ENCODE measurements around the gene HDAC1. TPM values are rescaled to one million over a fixed set of nuclear protein-coding genes. Genes with fewer than 3 reads are reported as not detected.

The HDAC1 gene
- total and polyA plus RNA-seq, 2 of the 4 experiments (the other 2 are of a cell fraction) = 95.5 to 139 TPM

- H3K9me1 ChIP-seq (ENCODE audit: insufficient read depth, low read length) = peaks cover 19% of the 10 kb centered on the region; the same call in 1 of the 2 replicates
- H2BK5ac ChIP-seq (ENCODE audit: low read depth, low read length, poor library complexity, severe bottlenecking) = no peak overlapping the region
- no peak overlapping the region for H4K91ac ChIP-seq (ENCODE audit: insufficient read depth, low read depth, low read length)
- no peak overlapping the region for H3K14ac ChIP-seq (replicated peaks; ENCODE audit: low read depth, low read length)
- H3K9me3 ChIP-seq (ENCODE audit: control insufficient read depth, insufficient read depth, low read length) = no peaks in the 10 kb centered on the region
- dilution Hi-C loops (cut with HindIII; ENCODE audit: low sequenced_read_pairs, unreplicated experiment) = no loop called here
- no peak overlapping the region for H4K8ac ChIP-seq (ENCODE audit: low read depth in 2 of 2, low read length in 2 of 2)
- H2BK120ac ChIP-seq (ENCODE audit: low read depth, low read length) = no peak overlapping the region
- H3K36me3 ChIP-seq (ENCODE audit: control insufficient read depth, insufficient read depth, low read length) = peaks cover 69% of the 10 kb centered on the region
- no peak overlapping the region for H3K27ac ChIP-seq (ENCODE audit: insufficient read depth, low read length)
- H3K79me1 ChIP-seq (ENCODE audit: low read depth in 1 of 2, low read length in 2 of 2) = peaks cover 19 to 73% of the 10 kb centered on the region in 2 experiments; a peak in 3 of 4 replicates
- in situ Hi-C loops (cut with MboI; ENCODE audit: low sequenced_read_pairs) = no loop called here
- H3K4me1 ChIP-seq (ENCODE audit: control insufficient read depth, insufficient read depth, low read length) = peaks cover 4% of the 10 kb centered on the region
- no peak overlapping the region for H2AFZ ChIP-seq (replicated peaks; ENCODE audit: low read length, poor library complexity)
- POLR2A ChIA-PET (ENCODE audit: unreplicated experiment) = interaction anchor here (0.6 kb wide), 1 partner anchor 115 kb away, joined by 3 read pairs; no protein-coding TSS in a partner anchor
- no peak overlapping the region for H3K9ac ChIP-seq (ENCODE audit: low read depth, low read length)
- no peak overlapping the region for H3K23ac ChIP-seq (ENCODE audit: low read depth, low read length)
- H3K56ac ChIP-seq (ENCODE audit: extremely low read depth, insufficient read depth, low read length) = no peak overlapping the region
- intact Hi-C loops (cut with micrococcal nuclease) = loop anchor here (5.0 kb wide), 1 partner anchor 89 kb away; no protein-coding TSS in a partner anchor
- no peak for ATAC-seq (ENCODE audit: low read depth)
- DNase-seq = no peak
- no peak overlapping the region for H2BK20ac ChIP-seq (ENCODE audit: low read depth, low read length)
- no peak overlapping the region for H4K5ac ChIP-seq (ENCODE audit: low read depth, low read length)
- H3K18ac ChIP-seq (ENCODE audit: low read depth, low read length) = no peak overlapping the region
- 92% methylated on average over 2 of the region's 12 CpGs; no CpG with 5 or more reads in 1 of the 2 experiments for WGBS, 2 experiments (ENCODE audit: extremely low coverage in 2 of 2, insufficient read length in 1 of 2)
- peaks cover 34% of the 10 kb centered on the region for H4K20me1 ChIP-seq (ENCODE audit: insufficient read depth, low read length)
- no peak overlapping the region for H3K4me2 ChIP-seq (ENCODE audit: low read depth, low read length)
- no peak overlapping the region for H3K4me3 ChIP-seq (ENCODE audit: insufficient read depth, low read depth, low read length)
- CTCF ChIA-PET = no interaction called here
- no peak overlapping the region for H2AK9ac ChIP-seq (replicated peaks; ENCODE audit: low read depth, low read length, poor library complexity)
- TF ChIP-seq MAZ (IDR thresholded peaks at IDR 0.05; ENCODE audit: borderline replicate concordance, low read depth, low read length) (no peak), BHLHE40 (IDR thresholded peaks at IDR 0.05; ENCODE audit: low read depth, low read length) (no peak), NFE2L2 (IDR thresholded peaks at IDR 0.05; ENCODE audit: low read depth, low read length) (no peak), RAD21 (IDR thresholded peaks at IDR 0.05; ENCODE audit: low read length) (no peak), FOS (IDR thresholded peaks at IDR 0.05; ENCODE audit: low read depth, low read length) (no peak), MAFK (IDR thresholded peaks at IDR 0.05; ENCODE audit: low read depth, low read length) (no peak), CHD1 (IDR thresholded peaks at IDR 0.05; ENCODE audit: low read depth, low read length) (no peak), SMC3 (IDR thresholded peaks at IDR 0.05; ENCODE audit: low read depth, low read length) (no peak), RFX5 (IDR thresholded peaks at IDR 0.05; ENCODE audit: low read depth, low read length) (no peak), CEBPB (IDR thresholded peaks at IDR 0.05; ENCODE audit: low read depth, low read length) (no peak), POLR2A (IDR thresholded peaks at IDR 0.05; ENCODE audit: low read depth, low read length) (no peak; the same call in 1 of the 2 replicates), RCOR1 (IDR thresholded peaks at IDR 0.05; ENCODE audit: insufficient replicate concordance, low read length) (no peak), MXI1 (IDR thresholded peaks at IDR 0.05; ENCODE audit: borderline replicate concordance, low read depth, low read length) (no peak)
- TF ChIP-seq, protein P1, sequence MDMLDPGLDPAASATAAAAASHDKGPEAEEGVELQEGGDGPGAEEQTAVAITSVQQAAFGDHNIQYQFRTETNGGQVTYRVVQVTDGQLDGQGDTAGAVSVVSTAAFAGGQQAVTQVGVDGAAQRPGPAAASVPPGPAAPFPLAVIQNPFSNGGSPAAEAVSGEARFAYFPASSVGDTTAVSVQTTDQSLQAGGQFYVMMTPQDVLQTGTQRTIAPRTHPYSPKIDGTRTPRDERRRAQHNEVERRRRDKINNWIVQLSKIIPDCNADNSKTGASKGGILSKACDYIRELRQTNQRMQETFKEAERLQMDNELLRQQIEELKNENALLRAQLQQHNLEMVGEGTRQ (IDR thresholded peaks at IDR 0.05; ENCODE audit: low read depth, low read length) = no peak
- no TSS peak for BruUV-seq (replicated peaks)
- H2AK5ac ChIP-seq (ENCODE audit: low read depth, low read length) = no peak overlapping the region
- H3K27me3 ChIP-seq (ENCODE audit: control insufficient read depth, insufficient read depth, low read length) = no peaks in the 10 kb centered on the region
- H3K4ac ChIP-seq (ENCODE audit: low read depth, low read length) = no peak overlapping the region
- H2BK15ac ChIP-seq (ENCODE audit: low read depth, low read length) = no peak overlapping the region
Observed at GRCh38 chr1:32331549-32331948, 39.7 kb downstream of the HDAC1 start.

All from IMR-90 (cell line).